ENCODE data around the gene CD300LB. TPM values are rescaled to one million over a fixed set of nuclear protein-coding genes. Genes with fewer than 3 reads are reported as not detected.
A peak's percentile ranks its signal among the peaks of the same experiment; 100 is the strongest.
"Not testable (repeated sequence)": the region's sequence is repeated elsewhere in the genome, so short reads cannot be mapped to it uniquely, and the experiment has no call there.

The CD300LB gene
- total RNA-seq, 4 donors from 2014 or later = not detected

DNA sequence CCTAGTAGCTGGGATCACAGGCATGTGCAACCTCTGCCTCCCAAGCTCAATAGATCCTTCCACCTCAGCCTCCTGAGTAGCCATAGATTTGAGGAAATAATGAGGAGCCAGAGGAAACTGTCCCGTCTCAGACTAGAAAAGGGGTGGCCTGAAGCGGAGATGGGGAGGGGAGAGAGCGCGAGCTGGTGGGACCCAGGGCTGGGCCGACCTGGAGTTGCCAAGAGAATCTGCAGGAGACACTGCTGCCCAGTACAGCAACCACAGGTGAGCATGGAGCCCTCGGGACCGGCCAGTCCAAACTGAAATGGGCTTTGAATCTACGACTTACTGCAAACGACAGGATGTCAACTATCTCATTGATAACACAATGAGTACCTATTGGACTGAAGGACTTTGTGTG, 40.6 kb downstream of the CD300LB start:
- 92% methylated on average over 6 of the region's 9 CpGs for WGBS
- Histone ChIP-seq H3K4me3 (no peak overlapping the region), H3K27ac (no peak overlapping the region), H3K4me1 (no peaks in the 10 kb centered on the region), H3K27me3 (peaks cover 4% of the 10 kb centered on the region), H3K36me3 (no peaks in the 10 kb centered on the region), H3K9me3 (no peaks in the 10 kb centered on the region)
- TF ChIP-seq, protein P1, sequence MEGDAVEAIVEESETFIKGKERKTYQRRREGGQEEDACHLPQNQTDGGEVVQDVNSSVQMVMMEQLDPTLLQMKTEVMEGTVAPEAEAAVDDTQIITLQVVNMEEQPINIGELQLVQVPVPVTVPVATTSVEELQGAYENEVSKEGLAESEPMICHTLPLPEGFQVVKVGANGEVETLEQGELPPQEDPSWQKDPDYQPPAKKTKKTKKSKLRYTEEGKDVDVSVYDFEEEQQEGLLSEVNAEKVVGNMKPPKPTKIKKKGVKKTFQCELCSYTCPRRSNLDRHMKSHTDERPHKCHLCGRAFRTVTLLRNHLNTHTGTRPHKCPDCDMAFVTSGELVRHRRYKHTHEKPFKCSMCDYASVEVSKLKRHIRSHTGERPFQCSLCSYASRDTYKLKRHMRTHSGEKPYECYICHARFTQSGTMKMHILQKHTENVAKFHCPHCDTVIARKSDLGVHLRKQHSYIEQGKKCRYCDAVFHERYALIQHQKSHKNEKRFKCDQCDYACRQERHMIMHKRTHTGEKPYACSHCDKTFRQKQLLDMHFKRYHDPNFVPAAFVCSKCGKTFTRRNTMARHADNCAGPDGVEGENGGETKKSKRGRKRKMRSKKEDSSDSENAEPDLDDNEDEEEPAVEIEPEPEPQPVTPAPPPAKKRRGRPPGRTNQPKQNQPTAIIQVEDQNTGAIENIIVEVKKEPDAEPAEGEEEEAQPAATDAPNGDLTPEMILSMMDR (IDR thresholded peaks at IDR 0.05) = no peak
- TF ChIP-seq POLR2A (IDR thresholded peaks at IDR 0.05) (no peak), EP300 (IDR thresholded peaks at IDR 0.05) (no peak), POLR2AphosphoS5 (IDR thresholded peaks at IDR 0.05) (no peak)
- DNase-seq (ENCODE audit: low spot score in 2 of 2) = peak; percentile 19 to 68

DNA sequence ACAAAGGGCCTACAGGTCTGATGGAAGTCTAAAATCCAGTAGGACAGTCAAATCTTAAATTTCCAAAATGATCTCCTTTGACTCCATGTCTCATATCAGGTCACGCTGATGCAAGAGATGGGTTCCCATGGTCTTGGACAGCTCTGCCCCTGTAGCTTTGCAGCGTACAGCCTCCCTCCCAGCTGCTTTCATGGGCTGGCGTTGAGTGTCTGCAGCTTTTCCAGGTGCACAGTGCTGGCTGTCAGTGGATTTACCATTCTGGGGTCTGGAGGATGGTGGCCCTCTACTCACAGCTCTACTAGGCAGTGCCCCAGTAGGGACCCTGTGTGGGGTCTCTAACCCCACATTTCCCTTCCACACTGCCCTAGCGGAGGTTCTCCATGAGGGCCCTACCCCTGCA, 43.0 kb downstream of the CD300LB start:
- H3K9me3 ChIP-seq, H3K36me3 ChIP-seq, H3K27ac ChIP-seq, H3K4me1 ChIP-seq, H3K4me3 ChIP-seq: not testable (repeated sequence)
- DNase-seq (ENCODE audit: low spot score in 2 of 2) = peak; percentile 18 to 37
- WGBS = 88% methylated on average over 4 of the region's 4 CpGs
- H3K27me3 ChIP-seq = peaks cover 22% of the 10 kb centered on the region

DNA sequence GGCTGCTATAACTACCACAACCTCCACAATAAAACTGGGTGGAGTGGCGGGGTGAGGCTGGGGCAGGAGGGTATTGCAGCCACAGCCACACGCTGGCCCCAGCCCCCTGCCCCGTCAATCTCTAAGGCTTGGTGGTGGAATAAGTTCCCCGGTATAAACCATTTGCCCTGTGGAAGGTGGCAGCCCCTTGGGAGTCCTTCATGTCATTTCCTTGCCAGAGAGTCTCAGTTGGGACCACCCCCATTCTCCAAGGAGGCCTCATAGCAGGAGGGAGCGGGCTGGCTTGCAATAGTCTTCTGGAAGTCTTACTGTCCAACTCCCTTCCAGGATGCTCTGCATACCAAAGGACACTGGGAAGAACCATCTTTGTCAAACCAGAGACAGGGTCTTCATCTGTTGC, 45.4 kb downstream of the CD300LB start:
- H3K4me3 ChIP-seq = no peak overlapping the region
- H3K36me3 ChIP-seq = no peaks in the 10 kb centered on the region
- H3K27ac ChIP-seq = no peak overlapping the region
- H3K27me3 ChIP-seq = peaks cover 31% of the 10 kb centered on the region
- TF ChIP-seq, protein P1 (IDR thresholded peaks at IDR 0.05) = no peak
- TF ChIP-seq POLR2A (IDR thresholded peaks at IDR 0.05) = no peak
- no peak for TF ChIP-seq EP300 (IDR thresholded peaks at IDR 0.05)
- TF ChIP-seq POLR2AphosphoS5 (IDR thresholded peaks at IDR 0.05) = no peak
- H3K9me3 ChIP-seq = no peaks in the 10 kb centered on the region
- DNase-seq (ENCODE audit: low spot score in 2 of 2) = peak; percentile 28 to 32
- no peaks in the 10 kb centered on the region for H3K4me1 ChIP-seq
- WGBS = 82% methylated on average over 5 of the region's 5 CpGs

DNA sequence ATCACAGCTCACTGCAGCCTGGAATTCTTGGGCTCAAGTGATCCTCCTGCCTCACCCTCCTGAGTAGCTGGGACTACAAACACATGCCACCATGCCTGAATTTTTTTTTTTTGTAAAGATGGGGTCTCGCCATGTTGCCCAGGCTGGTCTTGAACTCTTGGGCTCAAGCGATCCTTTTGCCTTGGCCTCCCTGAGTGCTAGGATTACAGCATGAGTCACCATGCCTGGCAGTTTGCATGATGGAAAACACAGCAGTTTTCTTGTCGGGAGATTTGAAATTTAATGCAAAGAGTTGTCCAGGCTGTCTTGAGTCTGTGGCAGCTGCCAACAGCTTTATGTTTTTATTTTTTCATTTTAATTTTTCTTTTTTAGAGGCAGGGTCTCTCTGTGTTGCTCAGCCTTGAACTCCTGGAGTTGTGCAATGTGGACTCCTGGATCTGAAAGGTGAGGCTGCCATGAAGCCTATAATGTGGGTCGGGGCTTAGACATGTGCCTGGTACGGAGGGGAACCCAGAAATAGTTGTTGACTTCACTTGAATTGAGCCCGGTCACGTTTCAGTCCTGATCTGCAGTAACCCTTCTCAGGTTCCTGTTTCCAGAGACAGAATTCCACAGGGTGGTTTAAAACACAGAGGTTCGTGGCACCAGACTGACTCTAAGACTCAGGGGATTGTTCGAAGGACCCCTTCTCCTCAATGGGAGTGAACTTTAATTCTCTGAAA, 46.1 kb downstream of the CD300LB start:
- Histone ChIP-seq H3K27ac (no peak overlapping the region), H3K9me3 (no peaks in the 10 kb centered on the region), H3K4me1 (no peaks in the 10 kb centered on the region), H3K4me3 (no peak overlapping the region), H3K27me3 (peaks cover 31% of the 10 kb centered on the region), H3K36me3 (no peaks in the 10 kb centered on the region)
- 57% methylated on average over 9 of the region's 9 CpGs for WGBS
- TF ChIP-seq POLR2AphosphoS5 (IDR thresholded peaks at IDR 0.05) (no peak), POLR2A (IDR thresholded peaks at IDR 0.05) (no peak), EP300 (IDR thresholded peaks at IDR 0.05) (no peak)
- TF ChIP-seq, protein P1 (IDR thresholded peaks at IDR 0.05) = no peak
- DNase-seq (ENCODE audit: low spot score in 2 of 2) = peak; percentile 16 to 18

DNA sequence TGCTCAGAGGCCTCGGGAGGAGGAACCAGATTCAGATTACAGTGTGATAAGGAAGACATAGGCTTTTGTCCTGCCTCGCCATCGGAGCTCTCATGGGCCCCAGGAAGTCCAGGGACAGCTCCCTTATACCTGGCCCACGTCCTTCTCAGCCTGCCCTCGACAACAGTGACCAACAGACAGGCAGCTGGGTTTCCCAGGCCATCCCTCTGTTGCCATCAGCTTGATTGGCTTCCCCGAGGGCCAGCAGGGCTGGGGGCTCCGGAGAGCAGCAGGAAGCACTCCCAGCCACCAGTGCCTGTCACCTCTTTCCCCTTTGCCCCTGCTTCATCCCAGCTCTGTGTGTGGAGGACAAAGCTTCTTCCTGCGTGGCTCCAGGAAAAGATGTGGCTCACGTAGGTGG, 47.2 kb downstream of the CD300LB start:
- TF ChIP-seq POLR2A (IDR thresholded peaks at IDR 0.05) = no peak
- TF ChIP-seq POLR2AphosphoS5 (IDR thresholded peaks at IDR 0.05) = no peak
- H3K36me3 ChIP-seq = no peaks in the 10 kb centered on the region
- H3K4me1 ChIP-seq = no peaks in the 10 kb centered on the region
- no peaks in the 10 kb centered on the region for H3K9me3 ChIP-seq
- peak in 1 of 2 donors; percentile 26 for DNase-seq (ENCODE audit: low spot score in 2 of 2)
- H3K27ac ChIP-seq = no peak overlapping the region
- H3K4me3 ChIP-seq = no peak overlapping the region
- 74% methylated on average over 9 of the region's 9 CpGs for WGBS
- H3K27me3 ChIP-seq = peaks cover 33% of the 10 kb centered on the region

DNA sequence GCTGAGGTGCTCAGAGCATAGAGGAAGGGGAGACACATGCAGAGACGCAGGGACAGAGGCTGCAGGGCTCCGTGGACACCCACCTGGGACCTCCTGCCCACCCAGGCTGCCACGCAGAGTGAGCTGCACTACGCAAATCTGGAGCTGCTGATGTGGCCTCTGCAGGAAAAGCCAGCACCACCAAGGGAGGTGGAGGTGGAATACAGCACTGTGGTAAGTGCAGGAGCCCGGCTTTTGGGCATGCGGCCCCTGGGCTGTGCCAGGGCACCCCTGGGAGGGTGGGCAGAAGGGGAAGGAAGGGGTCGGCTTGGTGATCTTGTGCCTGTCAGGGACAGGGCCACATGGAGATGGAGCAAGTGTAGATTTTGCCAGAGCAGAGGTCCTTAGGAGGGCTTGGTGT, 49.7 kb downstream of the CD300LB start:
- WGBS = 81% methylated on average over 7 of the region's 7 CpGs
- Histone ChIP-seq H3K9me3 (no peaks in the 10 kb centered on the region), H3K27me3 (peaks cover 51% of the 10 kb centered on the region), H3K27ac (no peak overlapping the region), H3K36me3 (no peaks in the 10 kb centered on the region), H3K4me1 (no peaks in the 10 kb centered on the region), H3K4me3 (no peak overlapping the region)
- TF ChIP-seq POLR2AphosphoS5 (IDR thresholded peaks at IDR 0.05) (no peak), EP300 (IDR thresholded peaks at IDR 0.05) (no peak), POLR2A (IDR thresholded peaks at IDR 0.05) (no peak)
- TF ChIP-seq, protein P1 (IDR thresholded peaks at IDR 0.05) = no peak
- DNase-seq (ENCODE audit: low spot score in 2 of 2) = no peak
